ENCODE measurements around the gene IPO11.
"Not testable (repeated sequence)": the region's sequence is repeated elsewhere in the genome, so short reads cannot be mapped to it uniquely, and the experiment has no call there.

GRCh38 chr5:62657772-62658171, 245.2 kb downstream of the IPO11 start:
- not testable (repeated sequence) for TF ChIP-seq CTCF (conservative IDR thresholded peaks at IDR 0.05); EZH2 (IDR thresholded peaks at IDR 0.05; ENCODE audit: low read depth)
